ENCODE data around the gene XRCC1. TPM values are rescaled to one million over a fixed set of nuclear protein-coding genes. Genes with fewer than 3 reads are reported as not detected.

Gene XRCC1
- total and polyA plus RNA-seq, 9 of the 15 experiments (the other 6 are each of a cell fraction or from before 2014, with no cell fraction given): 1.5 to 36.9 (median 24.9) TPM

- TF ChIP-seq FOXP4 (CRISPR knock-in tag; IDR thresholded peaks at IDR 0.05; ENCODE audit: borderline replicate concordance): peak; percentile 70; the same call in 1 of the 2 replicates
- TF ChIP-seq FOS (IDR thresholded peaks at IDR 0.05; ENCODE audit: extremely low read depth, insufficient read length): no peak
- TF ChIP-seq, protein P1, sequence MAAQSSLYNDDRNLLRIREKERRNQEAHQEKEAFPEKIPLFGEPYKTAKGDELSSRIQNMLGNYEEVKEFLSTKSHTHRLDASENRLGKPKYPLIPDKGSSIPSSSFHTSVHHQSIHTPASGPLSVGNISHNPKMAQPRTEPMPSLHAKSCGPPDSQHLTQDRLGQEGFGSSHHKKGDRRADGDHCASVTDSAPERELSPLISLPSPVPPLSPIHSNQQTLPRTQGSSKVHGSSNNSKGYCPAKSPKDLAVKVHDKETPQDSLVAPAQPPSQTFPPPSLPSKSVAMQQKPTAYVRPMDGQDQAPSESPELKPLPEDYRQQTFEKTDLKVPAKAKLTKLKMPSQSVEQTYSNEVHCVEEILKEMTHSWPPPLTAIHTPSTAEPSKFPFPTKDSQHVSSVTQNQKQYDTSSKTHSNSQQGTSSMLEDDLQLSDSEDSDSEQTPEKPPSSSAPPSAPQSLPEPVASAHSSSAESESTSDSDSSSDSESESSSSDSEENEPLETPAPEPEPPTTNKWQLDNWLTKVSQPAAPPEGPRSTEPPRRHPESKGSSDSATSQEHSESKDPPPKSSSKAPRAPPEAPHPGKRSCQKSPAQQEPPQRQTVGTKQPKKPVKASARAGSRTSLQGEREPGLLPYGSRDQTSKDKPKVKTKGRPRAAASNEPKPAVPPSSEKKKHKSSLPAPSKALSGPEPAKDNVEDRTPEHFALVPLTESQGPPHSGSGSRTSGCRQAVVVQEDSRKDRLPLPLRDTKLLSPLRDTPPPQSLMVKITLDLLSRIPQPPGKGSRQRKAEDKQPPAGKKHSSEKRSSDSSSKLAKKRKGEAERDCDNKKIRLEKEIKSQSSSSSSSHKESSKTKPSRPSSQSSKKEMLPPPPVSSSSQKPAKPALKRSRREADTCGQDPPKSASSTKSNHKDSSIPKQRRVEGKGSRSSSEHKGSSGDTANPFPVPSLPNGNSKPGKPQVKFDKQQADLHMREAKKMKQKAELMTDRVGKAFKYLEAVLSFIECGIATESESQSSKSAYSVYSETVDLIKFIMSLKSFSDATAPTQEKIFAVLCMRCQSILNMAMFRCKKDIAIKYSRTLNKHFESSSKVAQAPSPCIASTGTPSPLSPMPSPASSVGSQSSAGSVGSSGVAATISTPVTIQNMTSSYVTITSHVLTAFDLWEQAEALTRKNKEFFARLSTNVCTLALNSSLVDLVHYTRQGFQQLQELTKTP (IDR thresholded peaks at IDR 0.05; ENCODE audit: low read depth in 1 of 2, partially characterized antibody in 2 of 2): peak; percentile 27 to 68
- no peak for TF ChIP-seq ZNF253 (CRISPR knock-in tag; conservative IDR thresholded peaks at IDR 0.05)
- no peak for TF ChIP-seq CREB3 (tag; conservative IDR thresholded peaks at IDR 0.05; ENCODE audit: low read depth)
- peak; percentile 37 for TF ChIP-seq TCF3 (CRISPR knock-in tag; IDR thresholded peaks at IDR 0.05)
- peak; percentile 50; the same call in 1 of the 2 replicates for TF ChIP-seq HMG20A (CRISPR knock-in tag; conservative IDR thresholded peaks at IDR 0.05)
- TF ChIP-seq ZNF436 (CRISPR knock-in tag; IDR thresholded peaks at IDR 0.05): no peak
- TF ChIP-seq ZNF586 (CRISPR knock-in tag; conservative IDR thresholded peaks at IDR 0.05): no peak
- TF ChIP-seq, protein P2, sequence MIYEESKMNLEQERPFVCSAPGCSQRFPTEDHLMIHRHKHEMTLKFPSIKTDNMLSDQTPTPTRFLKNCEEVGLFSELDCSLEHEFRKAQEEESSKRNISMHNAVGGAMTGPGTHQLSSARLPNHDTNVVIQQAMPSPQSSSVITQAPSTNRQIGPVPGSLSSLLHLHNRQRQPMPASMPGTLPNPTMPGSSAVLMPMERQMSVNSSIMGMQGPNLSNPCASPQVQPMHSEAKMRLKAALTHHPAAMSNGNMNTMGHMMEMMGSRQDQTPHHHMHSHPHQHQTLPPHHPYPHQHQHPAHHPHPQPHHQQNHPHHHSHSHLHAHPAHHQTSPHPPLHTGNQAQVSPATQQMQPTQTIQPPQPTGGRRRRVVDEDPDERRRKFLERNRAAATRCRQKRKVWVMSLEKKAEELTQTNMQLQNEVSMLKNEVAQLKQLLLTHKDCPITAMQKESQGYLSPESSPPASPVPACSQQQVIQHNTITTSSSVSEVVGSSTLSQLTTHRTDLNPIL (CRISPR knock-in tag; IDR thresholded peaks at IDR 0.05): no peak
- no peak for TF ChIP-seq MCM2 (IDR thresholded peaks at IDR 0.05; ENCODE audit: low read depth)
- peak; percentile 89 for TF ChIP-seq HCFC1 (IDR thresholded peaks at IDR 0.05; ENCODE audit: low read depth, low read length)
- TF ChIP-seq MCM3 (IDR thresholded peaks at IDR 0.05): no peak
- no peak for TF ChIP-seq TCFL5 (CRISPR knock-in tag; conservative IDR thresholded peaks at IDR 0.05)
- no peak for TF ChIP-seq BDP1 (IDR thresholded peaks at IDR 0.05; ENCODE audit: insufficient read depth, insufficient read length)
- no peak for TF ChIP-seq MXD1 (CRISPR knock-in tag; IDR thresholded peaks at IDR 0.05; ENCODE audit: borderline replicate concordance, poor library complexity, severe bottlenecking)
These were observed 20.9 kb upstream of the XRCC1 start, which contains the start of the genes IRGQ and ZNF576 (continued) for GRCh38 chr19:43595999-43596841.
